OCI-LY7 (cell line): ENCODE data around the gene OBSL1. TPM values are rescaled to one million over a fixed set of nuclear protein-coding genes. Genes with fewer than 3 reads are reported as not detected.
A peak's percentile ranks its signal among the peaks of the same experiment; 100 is the strongest.

ENCODE experiments used
- BruUV-seq: library from RNA; stranded (reverse); fragments of 400-500 nt; replicated peaks from 2 replicates; lab custom pipeline; 2021; lab: Mats Ljungman, UMichigan
- CTCF ChIA-PET: fragments of 300-600 bp; sonication (Branson Sonifier 250); formaldehyde crosslinking; loops from one replicate; lab custom pipeline; 2022; ENCODE audit warnings: antibody characterized with exemption; ENCODE audit not compliant: unreplicated experiment; lab: Charles Lee
- POLR2A ChIA-PET: fragments of 300-600 bp; sonication (Branson Sonifier 250); formaldehyde crosslinking; loops from one replicate; lab custom pipeline; 2022; ENCODE audit warnings: antibody characterized with exemption; lab: Charles Lee
- DNase-seq: peaks from one replicate; pipeline ENCODE4 v3.0.0-alpha.2; 2015; ENCODE audit warnings: low spot score
- H2AFZ ChIP-seq: fragments of 200-600 bp; sonication (generic), shearing (Covaris generic); 2 replicates; pipeline ENCODE4 v1.6.1; 2014; ENCODE audit warnings: mild to moderate bottlenecking, antibody characterized with exemption, low read length, moderate library complexity
- H3K27ac ChIP-seq: fragments of 200-600 bp; sonication (generic); 2 replicates; pipeline ENCODE4 v1.5.1; 2014; ENCODE audit warnings: mixed run types, low read depth, mild to moderate bottlenecking, moderate library complexity, low read length, inconsistent platforms; ENCODE audit not compliant: poor library complexity, severe bottlenecking
- H3K36me3 ChIP-seq: fragments of 200-600 bp; sonication (generic); 2 replicates; pipeline ENCODE4 v1.6.1; 2014; ENCODE audit warnings: mild to moderate bottlenecking, antibody characterized with exemption, low read length, moderate library complexity, mixed read lengths; ENCODE audit not compliant: insufficient read depth
- H3K4me1 ChIP-seq: fragments of 200-600 bp; sonication (generic); 2 replicates; pipeline ENCODE4 v1.5.1; 2014; ENCODE audit warnings: mild to moderate bottlenecking, low read length; ENCODE audit not compliant: insufficient read depth, poor library complexity, severe bottlenecking
- H3K4me2 ChIP-seq: fragments of 200-600 bp; sonication (generic); 2 replicates; pipeline ENCODE4 v1.6.1; 2014; ENCODE audit warnings: mild to moderate bottlenecking, low read length
- H3K4me3 ChIP-seq: fragments of 200-600 bp; sonication (generic); 2 replicates; pipeline ENCODE4 v1.5.1; 2014; ENCODE audit warnings: mild to moderate bottlenecking, low read depth, low read length; ENCODE audit not compliant: poor library complexity, severe bottlenecking
- H3K79me2 ChIP-seq: fragments of 200-600 bp; sonication (generic); 2 replicates; pipeline ENCODE4 v1.6.1; 2016; ENCODE audit warnings: low read depth, mild to moderate bottlenecking, low read length, moderate library complexity, mixed read lengths; ENCODE audit not compliant: insufficient read depth
- H3K9me2 ChIP-seq: fragments of 200-600 bp; sonication (generic); 2 replicates; pipeline ENCODE4 v1.6.1; 2016; ENCODE audit warnings: mild to moderate bottlenecking, low read length, mixed read lengths; ENCODE audit not compliant: insufficient read depth
- H3K9me3 ChIP-seq: fragments of 200-600 bp; sonication (generic); 2 replicates; pipeline ENCODE4 v1.6.1; 2014; ENCODE audit warnings: mild to moderate bottlenecking, mixed run types, low read length, mixed read lengths
- H4K20me1 ChIP-seq: fragments of 200-600 bp; sonication (generic); 2 replicates; pipeline ENCODE4 v1.6.1; 2014; ENCODE audit warnings: mild to moderate bottlenecking, antibody characterized with exemption, low read length, moderate library complexity, mixed read lengths; ENCODE audit not compliant: insufficient read depth
- EZH2phosphoT487 ChIP-seq: fragments of 200-600 bp; sonication (generic); IDR thresholded peaks from 2 replicates; pipeline ENCODE4 v1.6.1; 2018; ENCODE audit warnings: low read depth, borderline replicate concordance, mild to moderate bottlenecking, mixed run types, antibody characterized with exemption, low read length, moderate library complexity, mixed read lengths
- intact Hi-C: fragments of 100-400 bp; cut with micrococcal nuclease; formaldehyde crosslinking; loops from one replicate; pipeline ENCODE4 v1.10.0; 2022; ENCODE audit not compliant: unreplicated experiment
- total RNA-seq, 2 experiments: library from RNA; depleted of rRNA in 1 of 2; stranded (reverse); fragments of >200 nt in 1 of 2; shearing (Covaris generic) in 1 of 2; gene quantifications; 2 replicates each; pipeline ENCODE4 v1.2.3, GENCODE V29; 2014 to 2022
- TF ChIP-seq, protein P1 (sequence below): fragments of 200-600 bp; sonication (generic); conservative IDR thresholded peaks from 2 replicates; pipeline ENCODE4 v1.5.1; 2014; ENCODE audit warnings: mild to moderate bottlenecking, antibody characterized with exemption, low read length, moderate library complexity, mixed read lengths

Gene OBSL1
- total RNA-seq, 2 experiments from 2014 or later, result 0.25 TPM; not detected in 1

DNA sequence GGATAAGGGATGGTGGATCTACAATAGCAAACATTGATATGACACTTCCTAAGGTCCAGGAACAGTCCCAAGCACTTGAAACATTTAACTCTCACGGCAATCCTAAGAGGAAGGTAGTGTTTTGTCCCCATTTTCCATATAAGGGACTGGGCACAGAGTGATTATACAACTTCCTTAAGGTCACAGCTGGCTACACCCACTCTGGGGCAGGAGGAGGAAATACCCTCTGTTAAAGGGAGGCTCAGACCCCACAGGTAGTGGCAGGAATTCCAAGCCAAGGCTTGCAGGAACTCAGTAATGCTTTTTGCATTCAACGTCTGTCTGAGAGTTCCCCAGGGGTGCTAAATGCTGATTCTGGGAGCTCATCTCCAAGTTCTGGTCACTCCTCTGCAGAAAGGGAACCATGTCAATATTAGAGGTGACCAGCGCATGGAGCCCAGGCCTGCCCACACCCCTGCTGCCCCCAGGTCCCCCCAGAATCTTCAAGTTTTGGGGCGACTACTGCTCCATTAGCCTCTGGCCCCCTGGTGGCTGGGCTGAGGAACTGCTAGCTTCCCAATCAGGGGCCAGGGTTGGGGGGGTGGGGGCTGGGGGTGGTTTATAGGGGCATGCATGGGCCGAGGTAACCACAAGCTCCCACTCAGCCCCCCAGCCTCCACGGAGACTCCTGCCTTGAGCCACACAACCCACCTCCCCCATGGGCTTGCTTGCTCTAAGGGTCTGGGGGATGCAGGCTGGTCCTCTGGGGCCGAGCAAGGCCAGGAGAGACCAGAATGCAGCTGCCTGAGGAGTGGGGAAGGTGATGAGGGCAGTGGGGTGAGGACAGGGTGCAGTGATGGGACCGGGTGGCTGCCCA lies 11.1 kb downstream of the OBSL1 start:
- Histone ChIP-seq H3K9me2 (no peaks in the 10 kb centered on the region), H4K20me1 (no peaks in the 10 kb centered on the region), H3K4me3 (no peak overlapping the region), H3K4me2 (no peak overlapping the region), H3K9me3 (no peaks in the 10 kb centered on the region), H3K79me2 (no peaks in the 10 kb centered on the region), H3K4me1 (no peaks in the 10 kb centered on the region), H3K27ac (no peak overlapping the region), H3K36me3 (no peaks in the 10 kb centered on the region), H2AFZ (no peak overlapping the region)
- ChIA-PET POLR2A (interaction anchor here (0.6 to 0.7 kb wide), 2 partner anchors 311 to 1038 kb away, joined by 3 to 4 read pairs; no protein-coding TSS in a partner anchor), CTCF (interaction anchor here (0.5 kb wide), 1 partner anchor 458 kb away, joined by 3 read pairs; no protein-coding TSS in a partner anchor)
- intact Hi-C loops, result no loop called here
- no TSS peak for BruUV-seq
- TF ChIP-seq, protein P1, sequence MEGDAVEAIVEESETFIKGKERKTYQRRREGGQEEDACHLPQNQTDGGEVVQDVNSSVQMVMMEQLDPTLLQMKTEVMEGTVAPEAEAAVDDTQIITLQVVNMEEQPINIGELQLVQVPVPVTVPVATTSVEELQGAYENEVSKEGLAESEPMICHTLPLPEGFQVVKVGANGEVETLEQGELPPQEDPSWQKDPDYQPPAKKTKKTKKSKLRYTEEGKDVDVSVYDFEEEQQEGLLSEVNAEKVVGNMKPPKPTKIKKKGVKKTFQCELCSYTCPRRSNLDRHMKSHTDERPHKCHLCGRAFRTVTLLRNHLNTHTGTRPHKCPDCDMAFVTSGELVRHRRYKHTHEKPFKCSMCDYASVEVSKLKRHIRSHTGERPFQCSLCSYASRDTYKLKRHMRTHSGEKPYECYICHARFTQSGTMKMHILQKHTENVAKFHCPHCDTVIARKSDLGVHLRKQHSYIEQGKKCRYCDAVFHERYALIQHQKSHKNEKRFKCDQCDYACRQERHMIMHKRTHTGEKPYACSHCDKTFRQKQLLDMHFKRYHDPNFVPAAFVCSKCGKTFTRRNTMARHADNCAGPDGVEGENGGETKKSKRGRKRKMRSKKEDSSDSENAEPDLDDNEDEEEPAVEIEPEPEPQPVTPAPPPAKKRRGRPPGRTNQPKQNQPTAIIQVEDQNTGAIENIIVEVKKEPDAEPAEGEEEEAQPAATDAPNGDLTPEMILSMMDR, result peak; percentile 74
- no peak for TF ChIP-seq EZH2phosphoT487
- DNase-seq, result peak; percentile 30

GRCh38 chr2:219559156-219559915 lies 12.0 kb downstream of the OBSL1 start:
- H2AFZ ChIP-seq, result no peak overlapping the region
- H3K4me3 ChIP-seq, result no peak overlapping the region
- CTCF ChIA-PET, result no interaction called here
- no peaks in the 10 kb centered on the region for H3K9me3 ChIP-seq
- H3K27ac ChIP-seq, result no peak overlapping the region
- no TSS peak for BruUV-seq
- POLR2A ChIA-PET, result interaction anchor here (0.6 to 0.7 kb wide), 2 partner anchors 310 to 1037 kb away, joined by 3 to 4 read pairs; no protein-coding TSS in a partner anchor
- intact Hi-C loops, result no loop called here
- DNase-seq, result no peak
- no peak for TF ChIP-seq EZH2phosphoT487
- TF ChIP-seq, protein P1, result no peak
- H3K9me2 ChIP-seq, result no peaks in the 10 kb centered on the region
- H3K4me2 ChIP-seq, result no peak overlapping the region
- no peaks in the 10 kb centered on the region for H3K4me1 ChIP-seq
- no peaks in the 10 kb centered on the region for H3K79me2 ChIP-seq
- H4K20me1 ChIP-seq, result no peaks in the 10 kb centered on the region
- no peaks in the 10 kb centered on the region for H3K36me3 ChIP-seq
